ENCODE data around the gene PTGES.
A peak's percentile ranks its signal among the peaks of the same experiment; 100 is the strongest.

Gene PTGES

GRCh38 chr9:129720865-129721545, 31.8 kb downstream of the PTGES start:
- no peak for DNase-seq (ENCODE audit: low read depth, low spot score)
- H3K27ac ChIP-seq = no peak overlapping the region

GRCh38 chr9:129720181-129720864, 32.5 kb downstream of the PTGES start:
- no peak for DNase-seq (ENCODE audit: low read depth, low spot score)
- H3K27ac ChIP-seq = no peak overlapping the region

- no peak for DNase-seq (ENCODE audit: low read depth, low spot score)
- no peak overlapping the region for H3K27ac ChIP-seq
These were observed 33.7 kb downstream of the PTGES start for GRCh38 chr9:129719135-129719534.

- DNase-seq (ENCODE audit: low read depth, low spot score) = no peak
- no peak overlapping the region for H3K27ac ChIP-seq
These were observed 34.2 kb downstream of the PTGES start for GRCh38 chr9:129718647-129719046.

- no peak for DNase-seq (ENCODE audit: low read depth, low spot score)
- no peak overlapping the region for H3K27ac ChIP-seq
These were observed 34.9 kb downstream of the PTGES start for GRCh38 chr9:129717991-129718390.

- no peak overlapping the region for H3K27ac ChIP-seq
- DNase-seq (ENCODE audit: low read depth, low spot score) = no peak
These were observed 36.8 kb downstream of the PTGES start for GRCh38 chr9:129716091-129716490.

- no peak for DNase-seq (ENCODE audit: low read depth, low spot score)
- H3K27ac ChIP-seq = no peak overlapping the region
These were observed 38.3 kb downstream of the PTGES start for GRCh38 chr9:129714511-129715061.

- DNase-seq (ENCODE audit: low read depth, low spot score) = no peak
- H3K27ac ChIP-seq = no peak overlapping the region
These were observed 39.5 kb downstream of the PTGES start for GRCh38 chr9:129713402-129713679.

- no peak overlapping the region for H3K27ac ChIP-seq
- no peak for DNase-seq (ENCODE audit: low read depth, low spot score)
These were observed 40.0 kb downstream of the PTGES start for GRCh38 chr9:129712634-129713401.

GRCh38 chr9:129710169-129710453, 42.7 kb downstream of the PTGES start:
- DNase-seq (ENCODE audit: low read depth, low spot score) = no peak
- H3K27ac ChIP-seq = no peak overlapping the region

- no peak for DNase-seq (ENCODE audit: low read depth, low spot score)
- no peak overlapping the region for H3K27ac ChIP-seq
These were observed 43.2 kb downstream of the PTGES start for GRCh38 chr9:129709438-129710168.

GRCh38 chr9:129708793-129709192, 44.0 kb downstream of the PTGES start:
- DNase-seq (ENCODE audit: low read depth, low spot score) = no peak
- H3K27ac ChIP-seq = no peak overlapping the region

- H3K27ac ChIP-seq = no peak overlapping the region
- no peak for DNase-seq (ENCODE audit: low read depth, low spot score)
These were observed 48.0 kb downstream of the PTGES start for GRCh38 chr9:129704807-129705206.

- no peak for DNase-seq (ENCODE audit: low read depth, low spot score)
- H3K27ac ChIP-seq = no peak overlapping the region
These were observed 49.0 kb downstream of the PTGES start for GRCh38 chr9:129703667-129704355.

GRCh38 chr9:129702589-129703520, 50.0 kb downstream of the PTGES start:
- DNase-seq (ENCODE audit: low read depth, low spot score) = peak; percentile 60
- no peak overlapping the region for H3K27ac ChIP-seq

GRCh38 chr9:129701549-129701948, 51.3 kb downstream of the PTGES start:
- no peak overlapping the region for H3K27ac ChIP-seq
- DNase-seq (ENCODE audit: low read depth, low spot score) = no peak

- DNase-seq (ENCODE audit: low read depth, low spot score) = no peak
- no peak overlapping the region for H3K27ac ChIP-seq
These were observed 51.8 kb downstream of the PTGES start for GRCh38 chr9:129701054-129701453.

- no peak for DNase-seq (ENCODE audit: low read depth, low spot score)
- no peak overlapping the region for H3K27ac ChIP-seq
These were observed 54.5 kb downstream of the PTGES start for GRCh38 chr9:129698254-129698757.

GRCh38 chr9:129697656-129698253, 55.1 kb downstream of the PTGES start:
- DNase-seq (ENCODE audit: low read depth, low spot score) = no peak
- H3K27ac ChIP-seq = no peak overlapping the region

Measured in epithelial cell of prostate (primary cell).